GM12891 (cell line): ENCODE data around the gene CCDC51.

Source experiments
- PAX5 ChIP-seq: IDR thresholded peaks from 2 replicates; pipeline ENCODE4 v1.6.1; 2011; ENCODE audit warnings: low read length, moderate library complexity, mild to moderate bottlenecking; ENCODE audit not compliant: insufficient read depth, severe bottlenecking
- POLR2A ChIP-seq: IDR thresholded peaks from 2 replicates; pipeline ENCODE4 v1.6.1; 2011; ENCODE audit warnings: low read depth, low read length, control low read depth
- POLR2AphosphoS5 ChIP-seq: IDR thresholded peaks from 2 replicates; pipeline ENCODE4 v1.6.1; 2011; ENCODE audit warnings: low read depth, low read length, control low read depth
- TAF1 ChIP-seq: IDR thresholded peaks from 2 replicates; pipeline ENCODE4 v1.6.1; 2011; ENCODE audit warnings: low read depth, low read length, control low read depth

DNA sequence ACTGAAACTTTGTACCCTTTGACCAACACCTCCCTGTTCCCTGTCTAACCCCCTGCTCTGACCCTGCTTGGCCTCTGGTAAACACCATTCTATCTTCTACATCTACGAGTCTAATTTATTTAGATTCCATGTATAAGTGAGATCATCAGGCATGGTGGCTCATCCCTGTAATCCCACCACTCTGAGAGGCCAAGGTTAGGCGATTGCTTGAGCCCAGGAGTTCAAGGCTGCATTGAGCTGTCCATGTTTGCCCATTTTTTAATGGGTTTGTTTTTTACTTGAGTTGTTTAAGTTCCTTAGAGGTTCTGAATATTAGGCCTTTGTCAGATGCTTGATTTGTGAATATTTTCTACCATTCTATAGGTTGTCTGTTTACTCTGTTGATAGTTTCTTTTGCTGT lies 51.0 kb downstream of the CCDC51 start:
- no peak for TF ChIP-seq POLR2AphosphoS5
- no peak for TF ChIP-seq POLR2A
- no peak for TF ChIP-seq TAF1
- no peak for TF ChIP-seq PAX5
